Activated CD4-positive, alpha-beta T cell treated with anti-CD3 and anti-CD28 coated beads, Interleukin-2, amount 50 U/mL, for 4 hours (primary cell): ENCODE results near the gene PDZRN3.
"Not testable (repeated sequence)": the region's sequence is repeated elsewhere in the genome, so short reads cannot be mapped to it uniquely, and the experiment has no call there.

Source experiments
- DNase-seq, 2 experiments: peaks; one replicate each; pipeline ENCODE4 v3.0.0-alpha.2; 2020

The PDZRN3 gene

GRCh38 chr3:73586190-73586589 is 38.6 kb downstream of the PDZRN3 start:
- no peak for DNase-seq

GRCh38 chr3:73584873-73585272 is 39.9 kb downstream of the PDZRN3 start:
- DNase-seq = no peak

GRCh38 chr3:73582535-73582934 is 42.2 kb downstream of the PDZRN3 start:
- no peak for DNase-seq

DNA sequence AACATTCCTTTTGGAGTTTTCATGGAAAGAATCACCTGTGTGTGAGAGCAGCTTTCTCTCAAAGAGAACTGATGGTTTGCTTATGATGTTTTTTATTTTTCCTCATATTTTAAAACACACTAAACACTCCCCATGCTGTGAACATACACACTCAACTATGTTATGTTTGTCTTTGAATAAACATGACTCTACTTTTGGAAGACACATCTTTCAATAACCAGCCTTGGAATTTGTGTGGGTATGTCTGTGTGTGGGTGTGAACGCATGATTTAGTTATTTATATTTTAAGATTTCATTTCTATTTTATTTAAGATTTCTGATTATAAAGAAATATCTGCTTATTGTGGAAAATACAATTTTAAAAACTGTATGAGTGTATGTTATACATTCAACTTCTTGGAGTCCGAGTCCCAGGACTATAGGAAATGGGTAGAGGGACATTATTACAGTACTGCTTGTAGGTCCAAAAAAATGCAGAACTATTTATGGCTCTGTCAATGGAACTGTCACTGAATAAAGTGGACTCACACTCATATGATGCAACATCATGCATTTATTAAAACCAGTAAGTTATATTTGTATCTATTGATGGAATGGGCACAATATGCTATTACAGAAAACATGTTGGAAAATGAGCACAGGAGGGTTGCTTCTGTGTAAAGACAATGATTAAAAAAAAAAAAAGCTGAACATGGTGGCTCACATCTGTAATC is 43.5 kb downstream of the PDZRN3 start:
- DNase-seq = no peak

- no peak for DNase-seq
Measured at GRCh38 chr3:73580343-73580742, 44.4 kb downstream of the PDZRN3 start.

- DNase-seq = no peak
Measured at GRCh38 chr3:73577704-73578103, 47.0 kb downstream of the PDZRN3 start.

GRCh38 chr3:73576999-73577461 is 47.7 kb downstream of the PDZRN3 start:
- DNase-seq = no peak

DNA sequence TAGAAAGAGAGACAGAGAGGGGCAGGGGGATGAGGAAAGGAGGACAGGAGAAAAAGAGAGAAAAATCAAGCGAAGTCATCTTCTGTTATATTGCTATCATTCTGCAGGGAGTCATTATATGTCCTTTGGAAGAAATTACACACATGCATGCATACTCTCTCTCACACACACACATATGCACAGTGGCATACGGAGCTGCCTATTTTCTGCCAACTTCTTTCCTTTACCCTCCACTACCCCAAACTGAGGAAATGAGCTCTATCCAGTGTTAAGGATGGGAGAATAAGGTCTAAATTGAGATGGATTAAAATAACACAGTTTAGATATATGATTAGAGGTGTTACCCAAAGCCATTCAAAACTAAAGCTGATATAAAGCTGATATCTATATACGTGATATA is 48.8 kb downstream of the PDZRN3 start:
- no peak for DNase-seq

- no peak for DNase-seq
Measured at GRCh38 chr3:73575519-73575918, 49.2 kb downstream of the PDZRN3 start.

GRCh38 chr3:73573204-73573603 is 51.5 kb downstream of the PDZRN3 start:
- no peak for DNase-seq

GRCh38 chr3:73572368-73572767 is 52.4 kb downstream of the PDZRN3 start:
- no peak for DNase-seq

GRCh38 chr3:73571238-73571794 is 53.4 kb downstream of the PDZRN3 start:
- no peak for DNase-seq

DNA sequence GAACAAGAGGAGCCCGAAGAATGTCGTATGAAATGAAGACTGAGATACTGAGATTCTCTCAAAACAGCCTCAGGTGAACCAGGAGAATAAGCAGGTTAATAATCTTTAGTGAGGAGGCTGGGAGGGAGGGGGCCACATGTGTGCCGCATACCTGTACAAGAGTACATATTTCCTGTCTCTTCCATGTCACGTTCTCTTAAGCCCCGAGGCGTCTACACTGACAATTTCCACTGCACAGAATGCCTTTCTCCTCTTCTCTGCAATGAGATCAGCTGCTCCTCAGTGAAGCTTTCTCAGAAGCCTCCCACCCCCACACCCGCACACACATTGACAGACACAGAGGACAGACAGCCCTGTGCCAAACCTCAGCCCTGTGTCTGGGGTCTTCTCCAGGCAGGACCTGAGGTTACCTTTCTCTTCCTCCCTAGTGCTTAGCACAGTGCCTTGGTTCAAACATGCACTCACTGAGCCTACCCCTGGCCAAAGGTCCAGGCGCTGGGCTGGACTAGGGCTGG is 55.4 kb downstream of the PDZRN3 start:
- no peak for DNase-seq

- DNase-seq = no peak
Measured at GRCh38 chr3:73568371-73568862, 56.3 kb downstream of the PDZRN3 start.

- not testable (repeated sequence) for DNase-seq
Measured at GRCh38 chr3:73565374-73565773, 59.4 kb downstream of the PDZRN3 start.

- DNase-seq = no peak
Measured at GRCh38 chr3:73563896-73564582, 60.7 kb downstream of the PDZRN3 start.

DNA sequence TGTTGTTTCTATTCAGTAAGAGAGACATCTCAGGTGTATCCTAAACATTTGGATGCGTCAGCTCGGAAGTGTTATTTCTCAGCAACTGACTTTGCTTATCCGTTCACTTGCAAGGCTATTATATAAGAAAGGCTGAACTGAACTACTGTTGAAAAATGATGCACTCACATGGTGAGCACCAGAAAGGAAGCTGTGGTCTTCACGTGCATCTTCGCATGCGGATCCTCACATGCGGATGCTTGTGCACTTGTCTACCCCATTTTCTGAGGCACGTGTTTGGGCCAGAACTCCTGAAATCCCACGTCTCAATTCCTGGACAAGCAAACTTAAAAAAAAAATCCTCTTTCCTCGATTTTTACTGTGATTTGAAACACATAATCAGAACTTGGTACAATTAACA is 63.2 kb downstream of the PDZRN3 start:
- no peak for DNase-seq

DNA sequence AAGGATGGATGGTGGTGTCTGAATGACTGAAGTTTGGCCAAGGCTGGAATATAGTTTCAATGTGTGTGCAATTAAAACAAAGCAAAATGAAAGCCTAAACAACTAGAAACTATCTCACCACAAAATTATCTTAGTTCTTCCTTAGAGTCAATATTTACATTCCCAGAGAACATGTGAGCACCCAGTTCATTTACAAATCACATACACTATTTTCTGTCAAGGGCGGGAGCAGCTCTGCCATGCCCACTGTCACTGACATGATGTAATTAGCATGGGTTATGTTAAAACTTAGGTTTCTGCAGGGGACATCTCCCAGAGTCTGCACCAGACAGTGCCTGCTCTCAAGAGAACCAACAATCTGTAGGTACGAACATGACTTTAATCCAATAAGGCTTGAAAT is 65.0 kb downstream of the PDZRN3 start:
- DNase-seq = no peak

DNA sequence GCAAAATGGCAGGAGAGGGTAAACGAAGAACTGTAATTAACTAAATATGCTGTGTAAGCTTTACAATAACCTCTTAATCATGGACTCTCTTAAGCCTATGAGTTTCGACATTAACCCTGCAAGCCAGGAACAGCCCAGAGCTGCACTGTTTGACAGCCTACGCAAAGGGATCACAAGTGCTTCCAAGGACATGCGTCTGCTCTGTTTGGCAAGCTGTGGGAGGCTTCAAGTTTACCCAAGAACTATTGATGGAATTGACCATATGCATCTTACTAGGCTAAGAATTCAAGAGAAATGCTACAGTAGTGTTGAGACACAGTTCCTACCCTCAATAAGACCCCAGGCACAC is 66.0 kb downstream of the PDZRN3 start:
- DNase-seq = no peak

GRCh38 chr3:73557986-73558726 is 66.6 kb downstream of the PDZRN3 start:
- DNase-seq = no peak

- no peak for DNase-seq
Measured at GRCh38 chr3:73556520-73557372, 68.0 kb downstream of the PDZRN3 start.

- no peak for DNase-seq
Measured at GRCh38 chr3:73555076-73555475, 69.7 kb downstream of the PDZRN3 start.
